H9 (cell line): ENCODE measurements around the gene APCDD1. TPM values are rescaled to one million over a fixed set of nuclear protein-coding genes. Genes with fewer than 3 reads are reported as not detected.

Source experiments
- DNase-seq: peaks from one replicate; pipeline ENCODE4 v3.0.0-alpha.2; 2017
- H2AFZ ChIP-seq: one replicate; pipeline ENCODE4 v1.6.1; 2013; ENCODE audit warnings: mild to moderate bottlenecking, low read length, control low read depth, moderate library complexity
- H2AK5ac ChIP-seq: 2 replicates; pipeline ENCODE4 v1.6.1; 2013; ENCODE audit warnings: low read length, control low read depth, mixed read lengths; ENCODE audit not compliant: insufficient read length
- H2BK120ac ChIP-seq: one replicate; pipeline ENCODE4 v1.6.1; 2013; ENCODE audit warnings: low read depth, mild to moderate bottlenecking, low read length, control low read depth, inconsistent platforms; ENCODE audit not compliant: poor library complexity, severe bottlenecking
- H2BK12ac ChIP-seq: 2 replicates; pipeline ENCODE4 v1.6.1; 2013; ENCODE audit warnings: low read length, control low read depth, mixed read lengths, low read depth; ENCODE audit not compliant: insufficient read length
- H2BK15ac ChIP-seq: 2 replicates; pipeline ENCODE4 v1.6.1; 2013; ENCODE audit warnings: low read depth, low read length, control low read depth
- H2BK20ac ChIP-seq: one replicate; pipeline ENCODE4 v1.6.1; 2013; ENCODE audit warnings: low read depth, mild to moderate bottlenecking, low read length, control low read depth, inconsistent platforms; ENCODE audit not compliant: poor library complexity, severe bottlenecking
- H2BK5ac ChIP-seq: 2 replicates; pipeline ENCODE4 v1.6.1; 2013; ENCODE audit warnings: low read length, control low read depth, mixed read lengths; ENCODE audit not compliant: insufficient read length
- H3K14ac ChIP-seq: 2 replicates; pipeline ENCODE4 v1.6.1; 2013; ENCODE audit warnings: low read length, control low read depth; ENCODE audit not compliant: insufficient read depth
- H3K18ac ChIP-seq: 2 replicates; pipeline ENCODE4 v1.6.1; 2013; ENCODE audit warnings: low read depth, mild to moderate bottlenecking, mixed read lengths, low read length, control low read depth; ENCODE audit not compliant: insufficient read length
- H3K23ac ChIP-seq: 2 replicates; pipeline ENCODE4 v1.6.1; 2013; ENCODE audit warnings: low read length, control low read depth, mixed read lengths, low read depth; ENCODE audit not compliant: insufficient read length
- H3K23me2 ChIP-seq: 2 replicates; pipeline ENCODE4 v1.6.1; 2013; ENCODE audit warnings: low read depth, mild to moderate bottlenecking, mixed read lengths, low read length, control low read depth; ENCODE audit not compliant: insufficient read length, poor library complexity, severe bottlenecking
- H3K27ac ChIP-seq: 2 replicates; pipeline ENCODE4 v1.5.1; 2013; ENCODE audit warnings: low read length, control low read depth, mixed read lengths, low read depth; ENCODE audit not compliant: insufficient read length
- H3K27me3 ChIP-seq: 2 replicates; pipeline ENCODE4 v1.6.1; 2013; ENCODE audit warnings: low read length, control low read depth, inconsistent platforms; ENCODE audit not compliant: insufficient read depth
- H3K4ac ChIP-seq: 2 replicates; pipeline ENCODE4 v1.6.1; 2013; ENCODE audit warnings: low read depth, mild to moderate bottlenecking, control low read depth, inconsistent platforms, low read length, moderate library complexity
- H3K4me1 ChIP-seq: 2 replicates; pipeline ENCODE4 v1.6.1; 2013; ENCODE audit warnings: low read length, control low read depth, inconsistent platforms; ENCODE audit not compliant: insufficient read depth
- H3K4me2 ChIP-seq: 2 replicates; pipeline ENCODE4 v1.6.1; 2013; ENCODE audit warnings: low read length, control low read depth, mixed read lengths; ENCODE audit not compliant: insufficient read length, insufficient read depth
- H3K56ac ChIP-seq: 2 replicates; pipeline ENCODE4 v1.6.1; 2013; ENCODE audit warnings: low read depth, mild to moderate bottlenecking, mixed read lengths, low read length, control low read depth; ENCODE audit not compliant: insufficient read length
- H3K79me1 ChIP-seq: 2 replicates; pipeline ENCODE4 v1.6.1; 2013; ENCODE audit warnings: low read depth, mild to moderate bottlenecking, moderate library complexity, low read length, control low read depth, inconsistent platforms; ENCODE audit not compliant: insufficient read depth, poor library complexity, severe bottlenecking
- H3K79me2 ChIP-seq: 2 replicates; pipeline ENCODE4 v1.6.1; 2013; ENCODE audit warnings: low read length, control low read depth, inconsistent platforms; ENCODE audit not compliant: insufficient read depth
- H3K9ac ChIP-seq: 2 replicates; pipeline ENCODE4 v1.6.1; 2013; ENCODE audit warnings: low read length, control low read depth, mixed read lengths; ENCODE audit not compliant: insufficient read length; ENCODE audit errors: extremely low read depth
- H3K9me3 ChIP-seq: one replicate; pipeline ENCODE4 v1.6.1; 2013; ENCODE audit warnings: low read depth, low read length, inconsistent platforms; ENCODE audit not compliant: control insufficient read depth
- H3T11ph ChIP-seq: one replicate; pipeline ENCODE4 v1.6.1; 2013; ENCODE audit warnings: mild to moderate bottlenecking, low read length, control low read depth, inconsistent platforms
- H4K20me1 ChIP-seq: one replicate; pipeline ENCODE4 v1.6.1; 2013; ENCODE audit not compliant: control insufficient read depth, insufficient read length, insufficient read depth
- H4K5ac ChIP-seq: 2 replicates; pipeline ENCODE4 v1.6.1; 2013; ENCODE audit warnings: low read depth, mild to moderate bottlenecking, mixed read lengths, low read length, control low read depth; ENCODE audit not compliant: insufficient read length
- H4K8ac ChIP-seq: replicated peaks from 2 replicates; pipeline ENCODE4 v1.6.1; 2013; ENCODE audit warnings: low read length, control low read depth, mixed read lengths, low read depth; ENCODE audit not compliant: insufficient read length
- H4K91ac ChIP-seq: 2 replicates; pipeline ENCODE4 v1.6.1; 2013; ENCODE audit warnings: low read depth, mild to moderate bottlenecking, moderate library complexity, mixed read lengths, low read length, control low read depth; ENCODE audit not compliant: insufficient read length
- H3K27ac Mint-ChIP-seq, 3 experiments: 2 replicates in 2 of 3; 3 replicates in 1 of 3; pipeline ENCODE4 v1.8.0; 2020 to 2021; ENCODE audit warnings: mixed read lengths in 3 of 3, mild to moderate bottlenecking in 1 of 3, moderate library complexity in 1 of 3
- H3K27me3 Mint-ChIP-seq: 2 replicates; pipeline ENCODE4 v1.8.0; 2021; ENCODE audit warnings: low read depth, mild to moderate bottlenecking, moderate library complexity, mixed read lengths
- H3K36me3 Mint-ChIP-seq, 3 experiments: 2 replicates in 2 of 3; 3 replicates in 1 of 3; pipeline ENCODE4 v1.8.0; 2020 to 2021; ENCODE audit warnings: low read depth in 3 of 3, mixed read lengths in 3 of 3; ENCODE audit not compliant: insufficient read depth in 1 of 3
- H3K4me1 Mint-ChIP-seq, 2 experiments: 2 replicates each; pipeline ENCODE4 v1.8.0; 2020; ENCODE audit warnings: mixed read lengths in 2 of 2
- H3K4me3 Mint-ChIP-seq, 2 experiments: 2 replicates in 1 of 2; 3 replicates in 1 of 2; pipeline ENCODE4 v1.8.0; 2020 to 2021; ENCODE audit warnings: mild to moderate bottlenecking in 2 of 2, mixed read lengths in 2 of 2, moderate library complexity in 1 of 2
- H3K9me3 Mint-ChIP-seq, 2 experiments: 2 replicates in 1 of 2; 3 replicates in 1 of 2; pipeline ENCODE4 v1.8.0; 2020; ENCODE audit warnings: mild to moderate bottlenecking in 2 of 2, mixed read lengths in 2 of 2, moderate library complexity in 1 of 2
- CTCF ChIP-seq: fragments of 200-600 bp; sonication (generic); conservative IDR thresholded peaks from 3 replicates; pipeline ENCODE4 v1.8.0; 2021; ENCODE audit warnings: antibody characterized with exemption, mild to moderate bottlenecking
- total RNA-seq: library from RNA; stranded (reverse); gene quantifications from 2 replicates; pipeline ENCODE4 v1.2.1, GENCODE V29; 2021

The APCDD1 gene
- total RNA-seq, 1 experiment from 2014 or later = 1.8 TPM

GRCh38 chr18:10417664-10418063, 36.8 kb upstream of the APCDD1 start:
- H3K18ac ChIP-seq = no peak overlapping the region
- H3K4me1 ChIP-seq = no peaks in the 10 kb centered on the region
- TF ChIP-seq CTCF = no peak
- H3K56ac ChIP-seq = no peak overlapping the region
- Mint-ChIP-seq H3K27me3 (no peaks in the 10 kb centered on the region; the same call in 1 of the 2 replicates), H3K36me3 (peaks cover 0 to 3% (median 0%) of the 10 kb centered on the region in 3 experiments; a peak in 1 of 7 replicates), H3K27ac (no peak overlapping the region), H3K4me3 (no peak overlapping the region), H3K4me1 (peaks cover 0 to 5% of the 10 kb centered on the region in 2 experiments; a peak in 2 of 4 replicates), H3K9me3 (peaks cover 0 to 3% of the 10 kb centered on the region in 2 experiments; a peak in 4 of 5 replicates)
- H3K14ac ChIP-seq = no peak overlapping the region
- H3T11ph ChIP-seq = no peak overlapping the region
- no peak overlapping the region for H3K27ac ChIP-seq
- no peak overlapping the region for H2BK20ac ChIP-seq
- H3K9ac ChIP-seq = no peak overlapping the region
- H4K20me1 ChIP-seq = no peaks in the 10 kb centered on the region
- H3K9me3 ChIP-seq = no peaks in the 10 kb centered on the region
- no peak overlapping the region for H3K23ac ChIP-seq
- no peak overlapping the region for H2BK12ac ChIP-seq
- no peak overlapping the region for H4K91ac ChIP-seq
- H3K4me2 ChIP-seq = no peak overlapping the region
- no peak overlapping the region for H2BK120ac ChIP-seq
- no peak overlapping the region for H4K8ac ChIP-seq
- no peak overlapping the region for H2AK5ac ChIP-seq
- no peaks in the 10 kb centered on the region for H3K23me2 ChIP-seq
- no peak overlapping the region for H2BK15ac ChIP-seq
- H3K4ac ChIP-seq = no peak overlapping the region
- no peaks in the 10 kb centered on the region for H3K27me3 ChIP-seq
- no peak overlapping the region for H4K5ac ChIP-seq
- no peak overlapping the region for H2AFZ ChIP-seq
- no peaks in the 10 kb centered on the region for H3K79me2 ChIP-seq
- no peak for DNase-seq
- no peak overlapping the region for H2BK5ac ChIP-seq
- no peaks in the 10 kb centered on the region for H3K79me1 ChIP-seq
